ENCODE measurements around the gene SERP2. TPM values are rescaled to one million over a fixed set of nuclear protein-coding genes. Genes with fewer than 3 reads are reported as not detected.

The SERP2 gene
- total RNA-seq, 4 donors from 2014 or later = 5.8 to 9.5 (median 7.4) TPM

DNA sequence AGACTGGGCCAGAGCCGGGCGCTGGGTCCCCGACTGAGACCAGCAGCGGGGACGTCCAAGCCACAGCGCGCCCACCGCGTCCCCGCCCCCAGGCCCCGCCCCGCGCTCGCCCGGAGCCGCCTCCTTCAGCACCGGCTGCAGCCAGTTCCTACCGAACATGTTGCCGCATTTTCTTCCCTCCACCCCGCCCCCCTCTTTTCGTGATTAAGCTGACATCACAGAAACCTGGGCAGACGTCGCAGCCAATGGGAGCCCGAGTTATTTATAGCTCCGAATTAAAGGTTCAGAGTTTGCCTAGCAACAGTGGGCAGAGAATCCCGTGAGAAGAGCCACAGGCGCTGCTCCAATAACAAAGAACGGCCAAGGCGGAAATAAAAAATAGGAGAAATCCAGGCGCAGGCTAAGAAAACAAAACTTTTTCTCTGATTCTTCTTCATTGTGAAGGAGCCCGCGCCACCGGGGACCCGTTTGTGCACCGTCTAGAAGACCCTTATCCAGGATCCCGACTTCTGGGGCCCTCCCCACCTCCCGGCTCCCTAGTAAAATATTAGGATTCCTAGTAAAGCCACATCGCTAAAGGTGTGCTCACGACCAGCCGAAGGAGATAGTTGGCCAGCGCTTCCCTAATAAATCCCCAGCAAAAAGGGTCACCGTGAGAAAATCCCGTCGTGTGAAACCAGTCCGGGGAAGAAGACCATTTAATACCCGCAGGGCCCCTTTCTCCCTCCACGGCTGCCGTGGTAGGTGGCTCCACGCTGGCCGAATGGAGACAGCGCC is 61.7 kb downstream of the SERP2 start:
- WGBS = 0% methylated on average over 34 of the region's 51 CpGs
- Histone ChIP-seq H3K27ac (replicated peaks in 1 of 4) (peak overlapping the region; percentile 84 to 92 (median 90)), H3K27me3 (no peaks in the 10 kb centered on the region), H3K4me1 (peaks cover 20 to 50% (median 43%) of the 10 kb centered on the region in 4 donors), H3K9me3 (no peaks in the 10 kb centered on the region), H3K4me3 (peak overlapping the region; percentile 61 to 86 (median 82)), H3K36me3 (peaks cover 6 to 25% (median 17%) of the 10 kb centered on the region in 4 donors)
- TF ChIP-seq, protein P1, sequence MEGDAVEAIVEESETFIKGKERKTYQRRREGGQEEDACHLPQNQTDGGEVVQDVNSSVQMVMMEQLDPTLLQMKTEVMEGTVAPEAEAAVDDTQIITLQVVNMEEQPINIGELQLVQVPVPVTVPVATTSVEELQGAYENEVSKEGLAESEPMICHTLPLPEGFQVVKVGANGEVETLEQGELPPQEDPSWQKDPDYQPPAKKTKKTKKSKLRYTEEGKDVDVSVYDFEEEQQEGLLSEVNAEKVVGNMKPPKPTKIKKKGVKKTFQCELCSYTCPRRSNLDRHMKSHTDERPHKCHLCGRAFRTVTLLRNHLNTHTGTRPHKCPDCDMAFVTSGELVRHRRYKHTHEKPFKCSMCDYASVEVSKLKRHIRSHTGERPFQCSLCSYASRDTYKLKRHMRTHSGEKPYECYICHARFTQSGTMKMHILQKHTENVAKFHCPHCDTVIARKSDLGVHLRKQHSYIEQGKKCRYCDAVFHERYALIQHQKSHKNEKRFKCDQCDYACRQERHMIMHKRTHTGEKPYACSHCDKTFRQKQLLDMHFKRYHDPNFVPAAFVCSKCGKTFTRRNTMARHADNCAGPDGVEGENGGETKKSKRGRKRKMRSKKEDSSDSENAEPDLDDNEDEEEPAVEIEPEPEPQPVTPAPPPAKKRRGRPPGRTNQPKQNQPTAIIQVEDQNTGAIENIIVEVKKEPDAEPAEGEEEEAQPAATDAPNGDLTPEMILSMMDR (IDR thresholded peaks at IDR 0.05) = no peak
- TF ChIP-seq EP300 (IDR thresholded peaks at IDR 0.05) (no peak), POLR2AphosphoS5 (IDR thresholded peaks at IDR 0.05) (peak; percentile 92 to 93), POLR2A (IDR thresholded peaks at IDR 0.05; ENCODE audit: low read depth) (peak; percentile 48)
- intact Hi-C loops (cut with DNase I) = loop anchor here (2.0 kb wide), 1 partner anchor 127 kb away; no protein-coding TSS in a partner anchor
- peak; percentile 99 for DNase-seq (ENCODE audit: extremely low spot score)

DNA sequence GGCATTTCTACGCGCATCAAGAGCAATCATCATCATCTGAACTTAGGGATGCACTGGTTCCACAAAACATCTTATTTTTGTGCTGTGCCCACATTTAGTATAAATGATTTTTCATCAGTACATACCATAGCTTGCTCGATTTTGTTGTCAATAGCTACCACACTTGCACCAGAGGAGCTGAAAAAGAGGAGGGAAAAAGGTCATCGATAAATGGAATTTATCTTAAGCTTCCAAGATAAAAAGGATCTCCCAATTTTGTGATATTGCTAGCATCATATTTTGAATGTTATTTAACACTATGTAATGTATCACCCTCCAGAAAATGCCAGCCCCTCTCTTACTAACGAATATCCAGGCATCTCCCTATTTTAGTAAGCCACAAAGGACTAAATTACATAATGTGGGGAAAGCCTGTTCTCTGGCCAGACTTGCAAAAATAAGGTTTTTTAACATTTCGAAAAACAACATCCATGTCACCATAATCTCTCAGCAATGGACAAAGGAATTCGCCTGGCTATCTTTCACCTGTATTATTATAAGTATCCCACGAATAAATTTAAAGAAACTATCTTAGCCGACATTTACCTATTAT is 62.4 kb downstream of the SERP2 start:
- WGBS = 2% methylated on average over 9 of the region's 9 CpGs
- Histone ChIP-seq H3K27ac (replicated peaks in 1 of 4) (peak overlapping the region; percentile 84 to 92 (median 90)), H3K4me1 (peaks cover 20 to 50% (median 43%) of the 10 kb centered on the region in 4 donors), H3K36me3 (peaks cover 6 to 25% (median 17%) of the 10 kb centered on the region in 4 donors), H3K27me3 (no peaks in the 10 kb centered on the region), H3K4me3 (peak overlapping the region; percentile 61 to 86 (median 82)), H3K9me3 (no peaks in the 10 kb centered on the region)
- DNase-seq (ENCODE audit: extremely low spot score) = no peak
- TF ChIP-seq EP300 (IDR thresholded peaks at IDR 0.05) (no peak), POLR2AphosphoS5 (IDR thresholded peaks at IDR 0.05) (no peak), POLR2A (IDR thresholded peaks at IDR 0.05; ENCODE audit: low read depth) (no peak)
- TF ChIP-seq, protein P1 (IDR thresholded peaks at IDR 0.05) = no peak
- intact Hi-C loops (cut with DNase I) = loop anchor here (2.0 kb wide), 1 partner anchor 127 kb away; no protein-coding TSS in a partner anchor

DNA sequence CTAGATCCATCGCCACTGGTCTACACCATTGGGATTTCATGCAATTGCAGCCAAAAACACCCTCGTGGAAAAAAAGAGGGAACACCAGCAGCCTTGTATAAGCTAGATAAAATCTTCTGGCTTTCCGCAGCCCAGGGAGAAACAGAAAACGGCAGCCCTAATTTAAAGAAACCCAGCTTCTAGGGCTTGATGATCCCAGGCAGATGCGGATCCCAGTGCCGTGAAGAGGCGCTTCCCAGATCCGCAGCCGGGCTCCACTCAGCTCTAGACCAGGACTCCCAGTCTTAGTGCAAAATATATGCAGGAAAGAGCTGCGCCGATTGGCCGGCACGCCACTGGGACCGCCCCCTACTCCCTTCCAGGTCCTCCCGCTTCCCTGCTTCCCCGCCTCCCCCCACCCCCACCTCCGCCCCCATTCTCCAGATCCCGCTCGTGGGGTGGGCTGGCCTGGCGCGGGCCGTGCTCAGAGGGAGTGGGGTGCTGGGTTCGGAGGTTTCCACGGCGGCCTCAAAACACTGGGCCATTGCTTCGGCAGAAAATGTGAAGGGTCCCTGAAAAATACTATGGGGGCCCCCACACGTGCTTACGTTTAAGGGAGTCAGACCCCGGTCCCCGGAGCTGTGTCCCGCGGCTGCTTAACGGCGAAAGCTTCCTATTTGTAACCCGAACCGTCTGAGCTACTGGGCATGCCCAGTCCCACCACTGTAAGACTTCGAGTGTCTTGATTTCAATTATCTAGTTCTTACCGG is 63.1 kb downstream of the SERP2 start:
- H3K36me3 ChIP-seq = peaks cover 6 to 25% (median 17%) of the 10 kb centered on the region in 4 donors
- peaks cover 20 to 49% (median 44%) of the 10 kb centered on the region in 4 donors for H3K4me1 ChIP-seq
- H3K4me3 ChIP-seq = peak overlapping the region; percentile 61 to 86 (median 82)
- intact Hi-C loops (cut with DNase I) = no loop called here
- H3K9me3 ChIP-seq = no peaks in the 10 kb centered on the region
- under 1% methylated on average over 28 of the region's 38 CpGs for WGBS
- H3K27me3 ChIP-seq = no peaks in the 10 kb centered on the region
- TF ChIP-seq EP300 (IDR thresholded peaks at IDR 0.05) = no peak
- peak; percentile 99 to 100 for TF ChIP-seq POLR2AphosphoS5 (IDR thresholded peaks at IDR 0.05)
- TF ChIP-seq POLR2A (IDR thresholded peaks at IDR 0.05; ENCODE audit: low read depth) = peak; percentile 95
- peak overlapping the region; percentile 84 to 92 (median 90) for H3K27ac ChIP-seq (replicated peaks in 1 of 4)
- peak; percentile 99 for DNase-seq (ENCODE audit: extremely low spot score)

DNA sequence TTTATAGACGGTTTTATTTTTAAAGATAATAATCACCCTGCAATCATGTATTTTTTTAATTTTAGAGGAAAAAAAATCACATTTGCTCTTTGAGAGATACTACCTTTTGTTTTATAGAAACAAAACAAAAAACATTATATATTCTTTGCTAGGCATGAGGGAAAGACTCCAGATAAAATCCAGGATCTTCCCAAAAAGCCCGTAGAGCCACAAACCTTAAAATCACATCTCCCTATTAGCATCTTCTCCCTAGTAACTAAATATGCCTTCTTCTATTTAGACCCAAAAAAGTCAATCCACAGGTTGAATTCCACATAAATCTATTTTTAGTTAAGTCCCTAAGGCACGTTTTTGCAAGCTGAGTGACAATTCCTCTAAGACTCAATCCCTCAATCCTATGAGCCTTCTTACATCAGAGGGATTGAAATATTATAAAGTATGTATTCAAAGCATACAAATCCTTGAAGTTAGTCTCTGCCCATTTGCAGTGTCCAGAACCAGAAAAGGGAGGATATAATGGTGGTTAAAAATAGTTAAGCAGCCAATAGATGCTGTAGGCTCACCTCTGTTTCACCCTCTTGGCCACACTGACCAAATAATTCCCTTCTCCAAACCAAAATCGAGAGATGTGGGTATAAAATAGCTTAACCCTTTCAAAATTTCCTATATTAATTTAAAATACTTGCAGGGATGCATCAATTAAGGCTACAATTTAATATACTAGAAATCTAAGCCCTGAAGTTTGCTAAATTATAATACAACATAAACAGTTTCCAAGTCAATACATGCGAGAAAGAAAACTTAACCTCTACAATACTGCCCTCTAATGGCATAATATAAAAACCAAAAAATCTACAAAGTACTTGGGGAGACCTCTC is 64.0 kb downstream of the SERP2 start:
- peak overlapping the region; percentile 84 to 92 (median 90) for H3K27ac ChIP-seq (replicated peaks in 1 of 4)
- H3K36me3 ChIP-seq = peaks cover 6 to 23% (median 16%) of the 10 kb centered on the region in 4 donors
- intact Hi-C loops (cut with DNase I) = loop anchor here (2.0 kb wide), 2 partner anchors 387 to 531 kb away; no protein-coding TSS in a partner anchor
- DNase-seq (ENCODE audit: extremely low spot score) = no peak
- TF ChIP-seq POLR2A (IDR thresholded peaks at IDR 0.05; ENCODE audit: low read depth) (no peak), EP300 (IDR thresholded peaks at IDR 0.05) (no peak)
- TF ChIP-seq, protein P1 (IDR thresholded peaks at IDR 0.05) = peak; percentile 54 to 63 (median 54)
- H3K9me3 ChIP-seq = no peaks in the 10 kb centered on the region
- H3K27me3 ChIP-seq = no peaks in the 10 kb centered on the region
- H3K4me1 ChIP-seq = peaks cover 18 to 49% (median 46%) of the 10 kb centered on the region in 4 donors
- WGBS = 3% methylated on average over 5 of the region's 5 CpGs
- peak overlapping the region; percentile 61 to 86 (median 82) for H3K4me3 ChIP-seq

Measured in esophagus muscularis mucosa (tissue), 4 donors.